ENCODE measurements around the gene TRAF6.

- no peak for TF ChIP-seq CTCF (IDR thresholded peaks at IDR 0.05)
- TF ChIP-seq POLR2AphosphoS5 (IDR thresholded peaks at IDR 0.05), result no peak
Measured at GRCh38 chr11:36487619-36488018, 22.5 kb downstream of the TRAF6 start.

Data from suprapubic skin (tissue), 3 donors.